Right lobe of liver (tissue), 6 donors: ENCODE data around the gene PAN2. TPM values are rescaled to one million over a fixed set of nuclear protein-coding genes. Genes with fewer than 3 reads are reported as not detected.
A peak's percentile ranks its signal among the peaks of the same experiment; 100 is the strongest.
"Not testable (repeated sequence)": the region's sequence is repeated elsewhere in the genome, so short reads cannot be mapped to it uniquely, and the experiment has no call there.

Source experiments
- ATAC-seq, 4 donors: fragments of 200-7000 bp; cut with Tn5 transposase; one replicate each; pipeline ENCODE4 v1.9.1; 2020; ENCODE audit warnings: mild to moderate bottlenecking in 4 of 4, moderate library complexity in 4 of 4
- DNase-seq, 3 donors: peaks; one replicate each; pipeline ENCODE4 v3.0.0-alpha.2; 2020
- H3K27ac ChIP-seq, 3 donors: fragments of 200-600 bp; one replicate each; pipeline ENCODE4 v1.8.0; 2022
- H3K27me3 ChIP-seq, 2 donors: fragments of 200-600 bp; one replicate each; pipeline ENCODE4 v1.8.0; 2022
- H3K36me3 ChIP-seq, 4 donors: fragments of 200-600 bp; sonication (generic) in 1 of 4; one replicate each; pipeline versions ENCODE4 v1.5.1 to v1.8.0; 2017 to 2022; ENCODE audit warnings: control low read depth in 1 of 4
- H3K4me1 ChIP-seq, 4 donors: fragments of 200-600 bp; sonication (generic) in 1 of 4; one replicate each; pipeline versions ENCODE4 v1.5.1 to v1.8.0; 2017 to 2022; ENCODE audit warnings: control low read depth in 1 of 4
- H3K4me3 ChIP-seq, 3 donors: fragments of 200-600 bp; one replicate each; pipeline ENCODE4 v1.8.0; 2022
- H3K9me3 ChIP-seq, 4 donors: fragments of 200-600 bp; sonication (generic) in 1 of 4; one replicate each; pipeline versions ENCODE4 v1.5.1 to v1.8.0; 2017 to 2022; ENCODE audit warnings: control low read depth in 1 of 4
- CTCF ChIP-seq, 4 donors: fragments of 200-600 bp in 3 of 4; fragments of 450-650 bp in 1 of 4; IDR thresholded peaks; one replicate each; pipeline versions ENCODE4 v1.5.1 to v1.8.0; 2016 to 2022; ENCODE audit warnings: antibody characterized with exemption in 4 of 4, mild to moderate bottlenecking in 2 of 4
- POLR2A ChIP-seq: fragments of 450-650 bp; IDR thresholded peaks from one replicate; pipeline ENCODE4 v1.6.1; 2017; ENCODE audit warnings: antibody characterized with exemption, mild to moderate bottlenecking
- WGBS: methylation state at CpG from one replicate; pipeline ENCODE4 v1.1.6; 2018; ENCODE audit warnings: low coverage, low lambda C conversion rate; ENCODE audit not compliant: insufficient coverage; ENCODE audit errors: missing lambda C conversion rate; 5-methylcytosine and 5-hydroxymethylcytosine counted together
- intact Hi-C, 2 donors: fragments of 100-400 bp; cut with DNase I; formaldehyde crosslinking; loops; one replicate each; pipeline versions ENCODE4 v1.11.2 to v1.14.1; 2022
- total RNA-seq, 6 experiments: library from RNA; depleted of rRNA in 2 of 6; stranded (reverse); fragments of >200 nt in 2 of 6; fragmentation: NEBNext Ultra II Directional in 3 of 6; extraction: Animal tissue kit (Norgen Biotek cat#: 25700) in 3 of 6; gene quantifications; one replicate each; pipeline versions ENCODE4 v1.1.0 to v1.2.4, GENCODE V29; 2016 to 2023
- donor health status: DM: no; HTN: yes; CAD: no.
- donor health status: DM: no; HTN: no; CAD: no.
- donor health status: DM: no; HTN: no; CAD: no.
- donor health status: DM: no; HTN: yes; CAD: no.
- donor health status: DM: no; HTN: yes; CAD: no.

The PAN2 gene
- total RNA-seq, 6 experiments from 2014 or later, result 21.7 to 109 (median 57.7) TPM

DNA sequence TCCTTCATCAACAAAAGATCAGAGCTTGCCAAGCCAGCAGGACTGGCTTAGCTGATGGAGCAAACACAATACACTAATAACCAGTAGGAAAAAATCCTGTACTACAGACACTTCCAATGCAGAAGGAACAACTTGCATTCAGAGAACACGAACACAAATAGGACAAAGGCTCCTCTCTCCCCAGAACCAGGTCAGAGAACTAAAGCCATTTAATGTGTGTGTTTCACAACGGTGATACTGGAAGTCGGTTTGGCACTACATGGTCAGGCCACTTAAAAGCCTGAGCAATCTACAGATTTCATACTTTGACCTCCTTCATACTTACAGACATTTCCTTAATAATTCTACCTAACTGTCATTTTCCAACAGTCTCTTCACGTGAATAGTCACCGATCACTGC, 40.0 kb downstream of the PAN2 start:
- intact Hi-C loops, result no loop called here
- no peak for DNase-seq
- peak in 3 of 4 donors; percentile 50 to 60 (median 57) for ATAC-seq
- TF ChIP-seq POLR2A (no peak), CTCF (IDR thresholded peaks at IDR 0.05) (no peak)
- Histone ChIP-seq H3K27ac (no peak overlapping the region), H3K4me1 (peaks cover 0 to 75% (median 7%) of the 10 kb centered on the region in 4 donors), H3K9me3 (no peaks in the 10 kb centered on the region), H3K36me3 (peaks cover 0 to 19% (median 4%) of the 10 kb centered on the region in 4 donors), H3K27me3 (no peaks in the 10 kb centered on the region), H3K4me3 (no peak overlapping the region)
- WGBS, result 49% methylated on average over 5 of the region's 5 CpGs

- Histone ChIP-seq H3K27me3 (no peaks in the 10 kb centered on the region), H3K9me3 (no peaks in the 10 kb centered on the region), H3K27ac (no peak overlapping the region), H3K4me3 (no peak overlapping the region), H3K36me3 (peaks cover 0 to 33% (median 12%) of the 10 kb centered on the region in 4 donors), H3K4me1 (peaks cover 0 to 75% (median 14%) of the 10 kb centered on the region in 4 donors)
- intact Hi-C loops, result no loop called here
- ATAC-seq (no peak), DNase-seq (no peak)
- TF ChIP-seq CTCF (IDR thresholded peaks at IDR 0.05), result no peak
- no peak for TF ChIP-seq POLR2A
- WGBS, result 66% methylated on average over 3 of the region's 3 CpGs
These were observed 45.0 kb downstream of the PAN2 start for GRCh38 chr12:56288705-56289387.

DNA sequence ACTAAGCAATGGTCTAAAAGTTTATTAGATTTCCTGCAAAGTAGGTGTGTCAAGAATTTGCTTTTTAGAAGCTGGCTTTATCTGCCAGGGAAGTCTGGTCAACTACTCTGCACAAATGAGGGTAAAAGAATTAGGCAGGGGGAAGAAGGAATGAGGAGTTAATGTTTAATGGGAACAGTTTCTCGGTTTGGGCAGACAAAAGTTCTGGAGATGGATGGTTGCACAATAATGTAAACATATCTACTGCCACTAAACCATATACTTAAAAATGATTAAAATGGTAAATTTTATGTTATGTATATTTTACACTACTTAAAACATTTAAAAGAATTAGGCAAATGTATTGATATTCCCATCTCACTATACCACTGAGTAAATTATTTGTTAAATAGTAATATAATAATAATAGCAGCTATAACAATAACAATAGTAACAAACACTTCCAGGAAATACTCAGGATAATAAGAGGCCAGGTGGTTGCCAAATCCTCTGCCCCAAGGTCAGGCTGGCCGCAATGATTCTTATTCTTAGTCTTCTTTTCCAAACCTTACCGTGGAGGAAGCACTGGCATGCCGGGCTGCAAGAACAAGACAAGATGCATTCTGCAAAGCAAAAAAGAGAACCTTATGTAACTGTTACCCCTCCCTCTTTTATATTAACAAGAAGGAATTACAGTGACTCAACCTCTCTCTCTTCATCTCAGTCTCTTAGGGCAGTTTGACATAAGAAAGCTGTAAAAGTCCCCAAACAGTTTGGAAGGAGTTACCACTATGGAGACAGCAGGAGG, 47.6 kb downstream of the PAN2 start:
- Histone ChIP-seq H3K4me3 (no peak overlapping the region), H3K27me3 (no peaks in the 10 kb centered on the region), H3K27ac (peak overlapping the region in 1 of 3 donors; percentile 38), H3K9me3 (no peaks in the 10 kb centered on the region), H3K4me1 (peaks cover 0 to 62% (median 12%) of the 10 kb centered on the region in 4 donors), H3K36me3 (peaks cover 6 to 56% (median 30%) of the 10 kb centered on the region in 4 donors)
- WGBS, result 30% methylated on average over 4 of the region's 4 CpGs
- ATAC-seq, result peak; percentile 9 to 53 (median 27)
- TF ChIP-seq POLR2A, result no peak
- no peak for TF ChIP-seq CTCF (IDR thresholded peaks at IDR 0.05)
- intact Hi-C loops, result no loop called here
- DNase-seq, result no peak

- 81% methylated on average over 3 of the region's 5 CpGs for WGBS
- H3K4me3 ChIP-seq, H3K27ac ChIP-seq, intact Hi-C loops, H3K27me3 ChIP-seq, DNase-seq, H3K9me3 ChIP-seq, ATAC-seq: not testable (repeated sequence)
- peaks cover 6 to 56% (median 35%) of the 10 kb centered on the region in 4 donors for H3K36me3 ChIP-seq
- peaks cover 0 to 69% (median 17%) of the 10 kb centered on the region in 4 donors for H3K4me1 ChIP-seq
These were observed 49.5 kb downstream of the PAN2 start for GRCh38 chr12:56284263-56284662.

DNA sequence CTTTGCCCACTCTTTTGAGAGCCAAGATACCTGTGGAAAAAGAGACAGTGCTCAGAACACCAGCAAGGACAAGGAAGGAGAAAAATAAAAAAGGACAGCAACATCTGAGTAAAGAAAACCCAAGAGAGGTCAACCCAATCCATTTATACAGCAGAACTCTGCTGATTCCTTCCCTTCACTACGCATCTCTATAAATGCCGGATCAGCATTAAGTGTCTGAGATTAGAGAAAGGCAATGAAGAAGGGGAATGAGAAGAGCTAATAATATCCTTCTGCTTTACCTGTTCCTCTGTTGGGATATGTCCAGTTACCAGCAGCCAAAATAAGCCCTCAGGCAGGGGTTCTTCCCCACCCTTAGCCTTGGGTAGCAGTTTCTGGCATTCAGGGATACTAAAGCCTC, 51.2 kb downstream of the PAN2 start:
- Histone ChIP-seq H3K36me3 (peaks cover 6 to 73% (median 40%) of the 10 kb centered on the region in 4 donors), H3K4me3 (no peak overlapping the region), H3K27ac (no peak overlapping the region), H3K27me3 (no peaks in the 10 kb centered on the region), H3K4me1 (peaks cover 0 to 63% (median 17%) of the 10 kb centered on the region in 4 donors), H3K9me3 (no peaks in the 10 kb centered on the region)
- DNase-seq, result no peak
- intact Hi-C loops, result no loop called here
- ATAC-seq, result no peak
- no peak for TF ChIP-seq CTCF (IDR thresholded peaks at IDR 0.05)
- TF ChIP-seq POLR2A, result no peak
- WGBS, result 93% methylated on average over 2 of the region's 2 CpGs
